GM21528 (cell line): Measurements from ENCODE around the gene POGLUT2.
A peak's percentile ranks its signal among the peaks of the same experiment; 100 is the strongest.
"Not testable (repeated sequence)": the region's sequence is repeated elsewhere in the genome, so short reads cannot be mapped to it uniquely, and the experiment has no call there.

Source experiments
- ATAC-seq: cut with Tn5 transposase; IDR thresholded peaks from one replicate; pipeline ENCODE4 v1.9.1; 2021; ENCODE audit warnings: mild to moderate bottlenecking, moderate library complexity; ENCODE audit not compliant: unreplicated experiment, low FRiP score

Gene POGLUT2

GRCh38 chr13:102812611-102813287 is 14.0 kb upstream of the POGLUT2 start:
- no peak for ATAC-seq

GRCh38 chr13:102807699-102808098 is 8.9 kb upstream of the POGLUT2 start:
- no peak for ATAC-seq

DNA sequence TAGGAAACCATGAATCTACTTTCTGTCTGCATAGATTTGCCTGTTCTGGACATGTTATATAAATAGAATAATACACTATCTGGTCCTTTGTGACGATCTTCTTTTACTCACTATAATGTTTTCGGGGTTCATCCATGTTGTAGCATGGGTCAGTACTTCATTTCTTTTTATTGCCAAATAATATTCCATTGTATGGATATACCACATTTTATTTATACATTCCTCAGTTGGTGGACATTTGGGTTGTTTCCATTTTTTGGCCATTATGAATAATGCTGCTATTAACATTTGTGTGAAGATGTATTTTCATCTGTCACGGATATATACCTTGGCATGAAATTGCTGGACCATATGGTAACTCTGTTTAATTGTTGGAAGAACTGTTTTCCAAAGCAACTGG is 6.9 kb upstream of the POGLUT2 start:
- no peak for ATAC-seq

DNA sequence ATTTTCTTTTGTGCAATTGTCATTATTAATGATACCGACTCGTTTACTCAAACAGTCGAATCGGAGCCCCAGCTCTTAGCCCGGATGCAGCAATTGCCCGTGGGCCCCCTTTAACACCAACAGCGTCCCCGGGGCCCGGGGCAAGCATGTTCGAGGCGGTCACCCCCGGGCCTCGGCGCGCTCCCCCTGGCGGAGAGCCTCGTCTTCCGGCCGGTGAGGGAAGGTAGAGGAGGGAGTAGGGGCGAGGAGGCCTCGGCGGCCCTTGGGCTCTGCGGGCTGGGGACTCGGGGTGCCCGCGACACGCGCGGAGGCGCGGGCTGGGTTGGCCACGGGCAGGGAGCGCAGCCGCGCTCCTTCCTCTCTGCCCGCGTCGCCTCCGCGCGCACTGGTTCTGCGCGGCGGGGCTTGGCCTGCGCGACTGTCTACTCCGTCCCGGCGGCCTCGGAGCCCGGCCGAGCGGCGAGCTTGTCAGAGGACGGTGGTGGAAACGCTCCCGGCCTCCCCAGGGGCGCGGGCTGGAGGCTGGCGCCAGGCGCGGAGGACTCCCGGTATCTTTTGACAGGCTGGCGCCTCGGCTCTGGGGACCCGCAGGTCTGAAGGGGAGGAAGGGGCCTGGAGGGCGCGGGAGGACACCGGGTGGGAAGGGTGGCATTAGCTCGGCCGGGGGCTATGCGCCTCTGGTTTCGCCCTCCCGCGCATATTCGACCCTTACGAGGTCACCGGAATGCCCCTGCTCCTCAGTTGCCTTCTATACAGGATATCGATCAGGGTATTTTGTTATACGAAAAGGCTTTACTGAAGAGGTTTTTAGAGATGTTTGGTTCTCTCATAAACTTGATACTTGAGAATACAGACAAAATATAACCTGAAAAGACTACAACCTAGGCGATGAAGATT is 1.6 kb upstream of the POGLUT2 start:
- peak; percentile 84 for ATAC-seq

- peak; percentile 15 for ATAC-seq
These were observed 809 bp upstream of the POGLUT2 start for GRCh38 chr13:102799426-102800144.

DNA sequence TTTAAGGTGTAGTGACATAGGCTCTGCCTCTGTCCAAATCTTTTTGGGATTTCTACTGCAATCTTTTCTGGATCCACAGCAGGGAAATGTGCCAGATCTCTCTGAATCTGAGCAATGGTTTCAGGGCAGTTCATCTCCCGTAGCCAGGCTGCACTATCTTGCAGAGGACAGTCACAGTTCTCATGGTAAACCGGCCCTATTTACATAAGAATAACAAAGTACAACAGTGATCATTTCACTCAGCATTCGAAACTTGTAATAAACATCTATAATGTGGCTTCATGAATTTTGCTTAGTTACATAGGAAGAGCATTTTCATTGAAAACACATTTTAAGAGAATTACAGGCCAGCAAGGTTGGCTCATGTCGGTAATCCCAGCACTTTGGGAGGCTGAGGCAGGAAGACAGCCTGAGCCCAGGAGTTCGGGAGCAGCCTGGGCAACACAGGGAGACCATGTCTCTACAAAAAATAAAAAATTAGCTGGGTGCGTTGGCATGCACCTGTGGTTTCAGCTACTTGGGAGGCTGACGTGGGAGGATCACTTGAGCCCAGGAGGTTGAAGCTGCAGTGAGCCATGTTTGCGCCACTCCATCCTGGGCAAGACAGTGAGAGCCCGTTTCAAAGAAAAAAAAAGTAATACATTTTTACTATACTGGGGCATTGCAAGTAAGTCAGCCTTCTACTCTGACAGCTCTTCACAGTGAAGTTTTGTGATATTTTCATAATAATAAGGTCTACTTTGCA is 5.0 kb downstream of the POGLUT2 start:
- ATAC-seq, result no peak

DNA sequence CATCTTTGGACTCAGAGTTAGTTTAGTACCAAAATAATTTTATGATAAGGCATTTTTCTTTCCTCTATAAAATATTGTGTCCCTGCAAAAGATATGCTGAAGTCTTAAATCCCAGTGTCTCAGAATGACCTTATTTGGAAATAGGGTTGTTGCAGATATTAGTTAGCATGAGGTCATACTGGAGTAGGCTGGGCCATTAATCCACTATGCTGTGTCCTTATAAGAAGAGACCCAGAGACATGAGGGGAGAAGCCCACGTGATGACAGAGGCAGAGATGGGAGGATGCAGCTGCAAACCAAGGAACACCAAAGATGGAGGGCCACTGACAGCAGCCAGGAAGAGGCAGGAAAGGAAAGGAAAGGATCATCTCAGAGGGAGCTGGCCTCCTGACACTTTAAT is 6.4 kb downstream of the POGLUT2 start:
- ATAC-seq, result no peak

GRCh38 chr13:102788683-102789082 is 10.1 kb downstream of the POGLUT2 start:
- ATAC-seq, result no peak

DNA sequence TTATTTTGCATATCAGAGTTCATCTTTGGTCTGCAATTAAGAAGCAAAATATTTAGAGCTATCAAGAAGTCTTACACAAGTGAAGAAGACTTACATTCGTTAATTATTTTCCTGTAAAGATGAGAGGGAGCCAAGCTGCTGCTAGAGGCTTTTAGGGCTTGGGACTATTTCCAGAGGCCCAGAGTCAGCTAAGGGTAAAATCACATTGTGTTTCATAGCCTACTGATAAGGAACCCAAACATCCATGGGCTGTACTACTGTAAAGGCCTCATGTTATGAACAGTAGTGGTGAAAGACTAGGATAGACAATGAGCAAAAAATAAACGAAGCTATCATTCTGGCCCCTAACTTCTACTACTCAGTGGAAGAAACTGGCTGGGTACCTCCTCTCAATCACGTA is 14.3 kb downstream of the POGLUT2 start:
- ATAC-seq, result no peak

DNA sequence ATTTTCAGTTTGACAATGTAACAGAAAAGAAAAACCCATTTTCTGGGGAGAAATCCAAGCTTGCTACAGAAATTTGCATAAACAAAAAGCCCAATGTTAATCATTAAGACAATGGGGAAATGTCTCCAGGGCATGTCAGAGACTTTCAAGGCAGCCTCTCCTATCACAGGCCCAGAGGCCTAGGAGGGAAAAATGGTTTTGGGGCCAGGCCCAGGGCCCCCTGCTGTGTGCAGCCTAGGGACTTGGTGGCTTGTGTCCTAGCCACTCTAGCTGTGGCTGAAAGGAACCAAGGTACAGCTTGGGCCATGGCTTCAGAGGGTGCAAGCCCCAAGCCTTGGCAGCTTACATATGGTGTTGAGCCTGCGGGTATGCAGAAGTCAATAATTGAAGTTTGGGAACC is 17.2 kb downstream of the POGLUT2 start:
- ATAC-seq, result no peak

DNA sequence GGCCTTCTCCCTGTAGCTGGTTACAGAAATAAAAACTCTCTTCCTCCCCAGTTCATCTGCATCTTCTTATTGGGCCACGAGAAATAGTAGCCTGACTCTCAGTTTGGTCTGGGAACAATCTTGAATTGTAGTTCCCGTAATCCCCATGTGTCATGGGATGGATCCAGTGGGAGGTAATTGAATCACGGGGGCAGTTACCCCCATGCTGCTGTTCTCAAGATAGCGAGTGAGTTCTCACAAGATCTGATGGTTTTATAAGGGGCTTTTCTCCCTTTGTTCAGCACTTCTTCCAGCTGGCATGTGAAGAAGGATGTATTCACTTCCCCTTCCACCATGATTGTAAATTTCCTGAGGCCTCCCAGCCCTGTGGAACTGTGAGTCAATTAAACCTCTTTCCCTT is 18.1 kb downstream of the POGLUT2 start:
- not testable (repeated sequence) for ATAC-seq

- no peak for ATAC-seq
These were observed 19.2 kb downstream of the POGLUT2 start for GRCh38 chr13:102779436-102780159.

- ATAC-seq, result no peak
These were observed 21.0 kb downstream of the POGLUT2 start for GRCh38 chr13:102777736-102778135.

DNA sequence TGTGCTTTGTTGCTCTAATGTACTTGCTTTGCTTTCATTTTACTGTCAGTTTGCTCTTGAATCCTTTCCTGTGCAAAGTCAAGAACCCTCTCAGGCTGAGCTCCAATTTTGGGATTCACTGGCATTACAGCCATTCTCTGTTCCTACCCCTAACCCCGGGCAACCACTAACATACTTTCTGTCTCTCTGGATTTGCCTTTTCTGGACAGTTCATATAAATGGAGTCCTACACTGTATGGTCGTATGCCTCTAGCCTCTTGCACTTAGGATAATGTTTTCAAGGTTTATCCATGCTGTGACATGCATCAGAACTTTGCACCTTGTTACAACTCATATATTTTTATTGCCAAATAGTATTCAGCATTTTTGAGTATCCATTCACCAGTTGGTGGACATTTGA is 22.5 kb downstream of the POGLUT2 start:
- ATAC-seq, result no peak

- ATAC-seq, result no peak
These were observed 23.9 kb downstream of the POGLUT2 start for GRCh38 chr13:102774591-102775520.

DNA sequence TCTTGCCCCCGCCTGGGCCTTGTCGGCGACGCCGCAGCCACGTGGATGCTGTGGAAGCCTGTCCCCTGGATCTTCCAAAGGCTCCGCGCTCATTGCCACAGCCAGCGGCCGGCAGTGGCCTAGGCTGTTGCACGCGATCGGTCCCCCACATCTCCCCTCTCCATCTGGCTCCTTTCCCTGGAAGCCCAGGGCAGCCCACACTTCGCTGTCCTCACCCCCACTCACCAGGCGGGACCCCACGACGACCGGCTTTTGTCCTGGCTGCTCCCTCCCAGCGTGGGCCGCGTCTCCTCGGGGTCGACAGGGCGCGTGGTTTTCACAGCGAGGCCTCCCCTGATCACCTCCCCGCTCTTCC is 24.6 kb downstream of the POGLUT2 start:
- ATAC-seq, result no peak

- ATAC-seq, result peak; percentile 94
These were observed 25.1 kb downstream of the POGLUT2 start, which contains the start of gene TEX30 for GRCh38 chr13:102773441-102774213. TEX30 (minus strand) TSS chr13:102773786; CDS start chr13:102770026, 3,760 bp downstream.

- ATAC-seq, result no peak
These were observed 26.7 kb downstream of the POGLUT2 start for GRCh38 chr13:102772042-102772425.
